Natural killer cell (primary cell): ENCODE measurements around the gene UNC119B. TPM values are rescaled to one million over a fixed set of nuclear protein-coding genes. Genes with fewer than 3 reads are reported as not detected.

Experiments used
- ATAC-seq, 3 donors: fragments of 150-1000 bp in 2 of 3; fragments of 200-7000 bp in 1 of 3; cut with Tn5 transposase; 1 replicate in 1 of 3; 2 replicates in 2 of 3; pipeline ENCODE4 v1.10.0; 2021; ENCODE audit warnings: mild to moderate bottlenecking in 2 of 3, moderate library complexity in 2 of 3
- DNase-seq, 2 donors: peaks; one replicate each; pipeline versions ENCODE4 v3.0.0 to v3.0.0-alpha.2; 2013 to 2021; ENCODE audit warnings: mixed read lengths in 1 of 2
- H3K27ac ChIP-seq: one replicate; pipeline ENCODE4 v1.5.1; 2013; ENCODE audit warnings: mild to moderate bottlenecking, low read length
- H3K27me3 ChIP-seq: one replicate; pipeline ENCODE4 v1.6.1; 2013; ENCODE audit warnings: low read length; ENCODE audit not compliant: control insufficient read depth, insufficient read depth
- H3K36me3 ChIP-seq: one replicate; pipeline ENCODE4 v1.6.1; 2013; ENCODE audit warnings: low read length; ENCODE audit not compliant: control insufficient read depth, insufficient read depth
- H3K4me1 ChIP-seq: one replicate; pipeline ENCODE4 v1.6.1; 2013; ENCODE audit warnings: low read length; ENCODE audit not compliant: control insufficient read depth, insufficient read depth
- H3K4me3 ChIP-seq: one replicate; pipeline ENCODE4 v1.5.1; 2013; ENCODE audit warnings: low read length
- H3K9me3 ChIP-seq: one replicate; pipeline ENCODE4 v1.6.1; 2013; ENCODE audit warnings: low read length; ENCODE audit not compliant: control insufficient read depth, insufficient read depth
- H3K27ac Mint-ChIP-seq, 2 donors: one replicate each; pipeline ENCODE4 v1.8.0; 2022; ENCODE audit warnings: mild to moderate bottlenecking in 2 of 2, mixed read lengths in 2 of 2, moderate library complexity in 1 of 2
- H3K27me3 Mint-ChIP-seq, 2 donors: one replicate each; pipeline ENCODE4 v1.8.0; 2022; ENCODE audit warnings: low read depth in 2 of 2, mixed read lengths in 2 of 2
- H3K36me3 Mint-ChIP-seq: one replicate; pipeline ENCODE4 v1.8.0; 2022; ENCODE audit warnings: mixed read lengths
- H3K4me1 Mint-ChIP-seq, 2 donors: one replicate each; pipeline ENCODE4 v1.8.0; 2022; ENCODE audit warnings: mixed read lengths in 2 of 2
- H3K4me3 Mint-ChIP-seq: one replicate; pipeline ENCODE4 v1.8.0; 2022; ENCODE audit warnings: mild to moderate bottlenecking, moderate library complexity, mixed read lengths
- H3K9me3 Mint-ChIP-seq, 2 donors: one replicate each; pipeline ENCODE4 v1.8.0; 2022; ENCODE audit warnings: mixed read lengths in 2 of 2
- WGBS: methylation state at CpG from one replicate; pipeline ENCODE4 v1.1.7; 2013; ENCODE audit warnings: missing lambda C conversion rate; ENCODE audit not compliant: insufficient coverage; 5-methylcytosine and 5-hydroxymethylcytosine counted together
- intact Hi-C: fragments of 100-400 bp; cut with micrococcal nuclease; formaldehyde crosslinking; loops from one replicate; pipeline ENCODE4 v1.14.2; 2022
- total RNA-seq, 4 donors: library from RNA; stranded (reverse); fragments of 120-200 nt in 1 of 4; gene quantifications; one replicate each; pipeline versions ENCODE4 v1.2.3 to v1.2.4, GENCODE V29; 2013 to 2022
- TF ChIP-seq, protein P1 (sequence below): fragments of 200-600 bp; IDR thresholded peaks from one replicate; pipeline ENCODE4 v1.8.0; 2022; ENCODE audit warnings: antibody characterized with exemption

The UNC119B gene
- total RNA-seq, 3 donors from 2014 or later (not counting 1 experiment from before 2014, with no cell fraction given), result 10.7 to 11.6 (median 11.6) TPM

DNA sequence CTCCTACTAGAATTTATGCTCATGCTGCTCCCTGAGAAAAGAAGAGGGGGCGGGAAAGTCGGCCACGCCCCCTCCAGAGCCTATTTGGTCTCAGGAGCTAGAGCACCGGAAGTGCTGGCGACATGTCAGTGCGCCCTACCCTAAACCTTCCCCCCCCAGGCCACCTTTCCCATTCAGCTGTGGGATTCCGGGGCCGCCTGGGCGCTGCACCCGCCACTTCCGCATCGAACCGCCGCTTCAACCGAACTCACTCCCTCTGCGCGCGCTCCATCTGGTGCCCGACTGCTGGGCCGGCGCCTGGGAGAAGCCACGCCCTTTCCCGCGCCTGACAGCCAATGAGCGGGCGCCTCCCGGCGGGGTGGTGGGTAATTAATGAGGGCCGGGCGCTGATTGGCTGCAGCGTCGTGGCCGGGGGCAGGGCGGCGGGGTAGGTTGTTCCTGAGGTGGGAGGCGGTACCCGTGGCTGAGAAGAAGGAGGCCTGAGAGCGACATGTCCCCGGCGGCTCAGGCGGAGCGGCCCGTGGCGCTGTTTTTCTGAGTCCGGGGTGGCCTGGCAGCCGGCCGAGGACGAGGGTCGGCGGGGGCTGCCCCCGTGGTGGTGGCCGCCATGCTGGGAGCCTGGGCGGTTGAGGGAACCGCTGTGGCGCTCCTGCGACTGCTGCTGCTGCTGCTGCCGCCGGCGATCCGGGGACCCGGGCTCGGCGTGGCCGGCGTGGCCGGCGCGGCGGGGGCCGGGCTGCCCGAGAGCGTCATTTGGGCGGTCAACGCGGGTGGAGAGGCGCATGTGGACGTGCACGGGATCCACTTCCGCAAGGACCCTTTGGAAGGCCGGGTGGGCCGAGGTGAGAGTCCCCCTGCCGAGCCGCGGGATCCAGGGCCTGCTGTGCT is 23.3 kb upstream of the UNC119B start, which contains the start of gene MLEC:
MLEC (plus strand) TSS at position 460 of the 888 bp plus-strand sequence; CDS start at position 608, 148 bp downstream.
- Histone ChIP-seq H3K27me3 (no peaks in the 10 kb centered on the region), H3K4me3 (peak within 1 kb of the TSS; percentile 58), H3K27ac (peak within 1 kb of the TSS; percentile 80), H3K9me3 (no peaks in the 10 kb centered on the region), H3K36me3 (no peaks in the 10 kb centered on the region), H3K4me1 (peaks cover 40% of the 10 kb centered on the region)
- peak; percentile 99 for DNase-seq
- Mint-ChIP-seq H3K4me3 (peak within 1 kb of the TSS; percentile 93), H3K9me3 (no peaks in the 10 kb centered on the region), H3K27ac (peak within 1 kb of the TSS; percentile 90), H3K27me3 (no peaks in the 10 kb centered on the region), H3K36me3 (no peaks in the 10 kb centered on the region), H3K4me1 (peaks cover 34 to 42% of the 10 kb centered on the region in 2 donors)
- peak; percentile 82 to 92 (median 83) for ATAC-seq
- TF ChIP-seq, protein P1, sequence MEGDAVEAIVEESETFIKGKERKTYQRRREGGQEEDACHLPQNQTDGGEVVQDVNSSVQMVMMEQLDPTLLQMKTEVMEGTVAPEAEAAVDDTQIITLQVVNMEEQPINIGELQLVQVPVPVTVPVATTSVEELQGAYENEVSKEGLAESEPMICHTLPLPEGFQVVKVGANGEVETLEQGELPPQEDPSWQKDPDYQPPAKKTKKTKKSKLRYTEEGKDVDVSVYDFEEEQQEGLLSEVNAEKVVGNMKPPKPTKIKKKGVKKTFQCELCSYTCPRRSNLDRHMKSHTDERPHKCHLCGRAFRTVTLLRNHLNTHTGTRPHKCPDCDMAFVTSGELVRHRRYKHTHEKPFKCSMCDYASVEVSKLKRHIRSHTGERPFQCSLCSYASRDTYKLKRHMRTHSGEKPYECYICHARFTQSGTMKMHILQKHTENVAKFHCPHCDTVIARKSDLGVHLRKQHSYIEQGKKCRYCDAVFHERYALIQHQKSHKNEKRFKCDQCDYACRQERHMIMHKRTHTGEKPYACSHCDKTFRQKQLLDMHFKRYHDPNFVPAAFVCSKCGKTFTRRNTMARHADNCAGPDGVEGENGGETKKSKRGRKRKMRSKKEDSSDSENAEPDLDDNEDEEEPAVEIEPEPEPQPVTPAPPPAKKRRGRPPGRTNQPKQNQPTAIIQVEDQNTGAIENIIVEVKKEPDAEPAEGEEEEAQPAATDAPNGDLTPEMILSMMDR, result no peak
- intact Hi-C loops, result loop anchor here (1.0 to 5.0 kb wide), 3 partner anchors 28 to 1540 kb away; partner anchors contain the start of genes ACADS and DIABLO
- WGBS, result under 1% methylated on average over 84 of the region's 84 CpGs

GRCh38 chr12:120687578-120688289 is 22.5 kb upstream of the UNC119B start:
- H3K4me1 ChIP-seq, result peaks cover 40% of the 10 kb centered on the region
- H3K27me3 ChIP-seq, result no peaks in the 10 kb centered on the region
- H3K4me3 ChIP-seq, result peak overlapping the region; percentile 58
- no peaks in the 10 kb centered on the region for H3K9me3 ChIP-seq
- H3K36me3 Mint-ChIP-seq, result no peaks in the 10 kb centered on the region
- H3K27ac ChIP-seq, result peak overlapping the region; percentile 49
- H3K27me3 Mint-ChIP-seq, result no peaks in the 10 kb centered on the region
- H3K36me3 ChIP-seq, result no peaks in the 10 kb centered on the region
- TF ChIP-seq, protein P1, result no peak
- intact Hi-C loops, result loop anchor here (2.0 to 5.0 kb wide), 2 partner anchors 27 to 1540 kb away; partner anchors contain the start of gene DIABLO
- under 1% methylated on average over 31 of the region's 31 CpGs for WGBS
- H3K4me3 Mint-ChIP-seq, result peak overlapping the region; percentile 87
- H3K27ac Mint-ChIP-seq, result peak overlapping the region; percentile 66 to 81
- peak; percentile 25 to 57 for DNase-seq
- H3K9me3 Mint-ChIP-seq, result no peaks in the 10 kb centered on the region
- peaks cover 42 to 50% of the 10 kb centered on the region in 2 donors for H3K4me1 Mint-ChIP-seq
- ATAC-seq, result no peak

- Histone ChIP-seq H3K4me1 (peaks cover 43% of the 10 kb centered on the region), H3K27me3 (no peaks in the 10 kb centered on the region), H3K36me3 (no peaks in the 10 kb centered on the region), H3K9me3 (no peaks in the 10 kb centered on the region), H3K27ac (no peak overlapping the region), H3K4me3 (no peak overlapping the region)
- TF ChIP-seq, protein P1, result no peak
- Mint-ChIP-seq H3K4me1 (peaks cover 47 to 51% of the 10 kb centered on the region in 2 donors), H3K36me3 (no peaks in the 10 kb centered on the region), H3K27ac (peak overlapping the region; percentile 66 to 81), H3K9me3 (no peaks in the 10 kb centered on the region), H3K27me3 (no peaks in the 10 kb centered on the region), H3K4me3 (peak overlapping the region; percentile 87)
- intact Hi-C loops, result loop anchor here (5.0 kb wide), 1 partner anchor 1539 kb away; the partner anchor contains the start of gene DIABLO
- ATAC-seq, result no peak
- peak in 1 of 2 donors; percentile 25 for DNase-seq
- WGBS, result 28% methylated on average over 5 of the region's 6 CpGs
Measured at GRCh38 chr12:120688527-120689071, 21.7 kb upstream of the UNC119B start.
